Mucosa of descending colon (tissue), 3 donors: Measurements from ENCODE around the gene C11orf65. TPM values are rescaled to one million over a fixed set of nuclear protein-coding genes. Genes with fewer than 3 reads are reported as not detected.
A peak's percentile ranks its signal among the peaks of the same experiment; 100 is the strongest.

Experiments used
- ATAC-seq: fragments of 200-7000 bp; cut with Tn5 transposase; one replicate; pipeline ENCODE4 v1.9.1; 2020; ENCODE audit warnings: mild to moderate bottlenecking, moderate library complexity
- DNase-seq, 3 donors: peaks; one replicate each; pipeline ENCODE4 v3.0.0-alpha.2; 2020
- H3K36me3 ChIP-seq: fragments of 200-600 bp; one replicate; pipeline ENCODE4 v1.8.0; 2021; ENCODE audit warnings: low read depth, mild to moderate bottlenecking
- H3K4me1 ChIP-seq: fragments of 200-600 bp; one replicate; pipeline ENCODE4 v1.8.0; 2021; ENCODE audit warnings: low read depth, mild to moderate bottlenecking
- H3K4me3 ChIP-seq: fragments of 200-600 bp; one replicate; pipeline ENCODE4 v1.8.0; 2021; ENCODE audit warnings: mild to moderate bottlenecking
- H3K9me3 ChIP-seq: fragments of 200-600 bp; one replicate; pipeline ENCODE4 v1.8.0; 2021; ENCODE audit warnings: mild to moderate bottlenecking
- CTCF ChIP-seq: fragments of 200-600 bp; IDR thresholded peaks from one replicate; pipeline ENCODE4 v1.8.0; 2022; ENCODE audit warnings: antibody characterized with exemption, mild to moderate bottlenecking
- intact Hi-C, 2 donors: fragments of 100-400 bp; cut with DNase I in 1 of 2; cut with micrococcal nuclease in 1 of 2; formaldehyde crosslinking; loops; one replicate each; pipeline versions ENCODE4 v1.11.0 to v1.11.1; 2022; cut with DNase I, micrococcal nuclease
- long read RNA-seq, 2 donors: library from polyadenylated mRNA; unstranded; transcript quantifications; one replicate each; pipeline ENCODE4 v2.0.0, GENCODE V29; 2019 to 2021
- total RNA-seq, 3 donors: library from RNA; stranded (reverse); fragmentation: NEBNext Ultra II Directional in 2 of 3; extraction: Animal tissue kit (Norgen Biotek cat#: 25700) in 2 of 3; gene quantifications; one replicate each; pipeline versions ENCODE4 v1.2.1 to v1.2.4, GENCODE V29; 2021 to 2023
- donor health status: DM: no; HTN: no; CAD: no; lungs with moderate emphysema.
- donor health status: DM: no; HTN: no; CAD: no.
- donor health status: DM: no; HTN: yes; CAD: no.

Gene C11orf65
- 1 to 10 TPM in 1 of 3 donors, under 1 TPM in 2; 0.31 to 1.3 (median 0.35) TPM for total RNA-seq
- long read RNA-seq, donor 1, result 0 reads
- long read RNA-seq, donor 2, result 0 reads

- peak within 1 kb of the TSS; percentile 29 for H3K4me3 ChIP-seq
- DNase-seq (peak; percentile 96 to 98 (median 97)), ATAC-seq (peak; percentile 100)
- no peak for TF ChIP-seq CTCF
- no peaks in the 10 kb centered on the region for H3K36me3 ChIP-seq
- H3K9me3 ChIP-seq, result no peaks in the 10 kb centered on the region
- peaks cover 3% of the 10 kb centered on the region for H3K4me1 ChIP-seq
- intact Hi-C loops, result loop anchor here in 1 of 2 donors (5.0 kb wide), 1 partner anchor 245 kb away; the partner anchor contains the start of genes ATM and NPAT
Observed at GRCh38 chr11:108467091-108467823, at the start of gene C11orf65. Gene C11orf65 (minus strand): TSS chr11:108467529. CDS start chr11:108461559, 5,970 bp downstream.

DNA sequence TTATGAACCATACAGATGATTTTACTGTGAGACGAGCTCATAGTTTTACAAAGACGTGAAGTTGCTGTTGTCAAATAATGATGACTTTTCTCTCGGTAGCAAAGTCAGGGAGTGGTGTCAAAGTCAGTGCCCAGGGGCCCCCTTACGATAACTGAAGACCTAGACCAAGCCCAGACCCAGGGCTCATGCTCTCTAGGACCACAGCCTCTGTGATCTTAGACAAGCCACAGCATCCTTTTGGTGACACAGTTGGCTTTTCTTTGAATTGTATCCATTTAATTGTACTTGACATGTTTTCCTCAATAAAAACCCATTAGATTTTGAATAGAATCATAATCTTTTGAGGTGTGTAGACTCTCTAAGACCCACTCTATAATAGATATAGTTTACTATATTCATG is 48.8 kb upstream of the C11orf65 start:
- no peaks in the 10 kb centered on the region for H3K4me1 ChIP-seq
- H3K36me3 ChIP-seq, result no peaks in the 10 kb centered on the region
- no peak for TF ChIP-seq CTCF
- no peak for DNase-seq
- H3K9me3 ChIP-seq, result no peaks in the 10 kb centered on the region
- no peak overlapping the region for H3K4me3 ChIP-seq
- intact Hi-C loops, result no loop called here
- no peak for ATAC-seq

- TF ChIP-seq CTCF, result no peak
- Histone ChIP-seq H3K4me1 (peaks cover 10% of the 10 kb centered on the region), H3K36me3 (no peaks in the 10 kb centered on the region), H3K9me3 (no peaks in the 10 kb centered on the region), H3K4me3 (no peak overlapping the region)
- intact Hi-C loops, result no loop called here
- no peak for DNase-seq
- no peak for ATAC-seq
Observed at GRCh38 chr11:108512708-108513107, 45.4 kb upstream of the C11orf65 start.

GRCh38 chr11:108511851-108512474 is 44.6 kb upstream of the C11orf65 start:
- DNase-seq (no peak), ATAC-seq (no peak)
- Histone ChIP-seq H3K4me3 (no peak overlapping the region), H3K4me1 (peaks cover 10% of the 10 kb centered on the region), H3K36me3 (no peaks in the 10 kb centered on the region), H3K9me3 (no peaks in the 10 kb centered on the region)
- no peak for TF ChIP-seq CTCF
- intact Hi-C loops, result no loop called here

GRCh38 chr11:108508653-108509593 is 41.6 kb upstream of the C11orf65 start:
- DNase-seq, result peak in 1 of 3 donors; percentile 18
- peak; percentile 86 for ATAC-seq

More at GRCh38 chr11:108508653-108509593, 41.6 kb upstream of the C11orf65 start:
- H3K9me3 ChIP-seq, result no peaks in the 10 kb centered on the region
- no peak for TF ChIP-seq CTCF
- no peaks in the 10 kb centered on the region for H3K36me3 ChIP-seq
- intact Hi-C loops, result no loop called here
- no peak overlapping the region for H3K4me3 ChIP-seq
- peaks cover 10% of the 10 kb centered on the region for H3K4me1 ChIP-seq
